Activated naive CD4-positive, alpha-beta T cell treated with anti-CD3 and anti-CD28 coated beads, Interleukin-2, amount 10 ng/mL, durations not matched to agents 7 days and 5 days (primary cell): Measurements from ENCODE around the gene SIRPG.
A peak's percentile ranks its signal among the peaks of the same experiment; 100 is the strongest.

ENCODE experiments used
- CTCF ChIA-PET: fragments of 350-600 bp; sonication (Branson Sonifier 250); formaldehyde crosslinking; loops from one replicate; lab custom pipeline; 2021; ENCODE audit warnings: antibody characterized with exemption; lab: Charles Lee
- DNase-seq: peaks from one replicate; pipeline ENCODE4 v3.0.0-alpha.2; 2020
- H3K27ac Mint-ChIP-seq: one replicate; pipeline ENCODE4 v1.8.0; 2021; ENCODE audit warnings: mild to moderate bottlenecking, moderate library complexity, mixed read lengths
- H3K27me3 Mint-ChIP-seq: one replicate; pipeline ENCODE4 v1.8.0; 2021; ENCODE audit warnings: mild to moderate bottlenecking, mixed read lengths
- H3K36me3 Mint-ChIP-seq: one replicate; pipeline ENCODE4 v1.8.0; 2021; ENCODE audit warnings: mixed read lengths
- H3K4me1 Mint-ChIP-seq: one replicate; pipeline ENCODE4 v1.8.0; 2021; ENCODE audit warnings: mixed read lengths
- H3K4me3 Mint-ChIP-seq: one replicate; pipeline ENCODE4 v1.8.0; 2021; ENCODE audit warnings: mild to moderate bottlenecking, moderate library complexity, mixed read lengths
- H3K9me3 Mint-ChIP-seq: one replicate; pipeline ENCODE4 v1.8.0; 2021; ENCODE audit warnings: mixed read lengths

The SIRPG gene

DNA sequence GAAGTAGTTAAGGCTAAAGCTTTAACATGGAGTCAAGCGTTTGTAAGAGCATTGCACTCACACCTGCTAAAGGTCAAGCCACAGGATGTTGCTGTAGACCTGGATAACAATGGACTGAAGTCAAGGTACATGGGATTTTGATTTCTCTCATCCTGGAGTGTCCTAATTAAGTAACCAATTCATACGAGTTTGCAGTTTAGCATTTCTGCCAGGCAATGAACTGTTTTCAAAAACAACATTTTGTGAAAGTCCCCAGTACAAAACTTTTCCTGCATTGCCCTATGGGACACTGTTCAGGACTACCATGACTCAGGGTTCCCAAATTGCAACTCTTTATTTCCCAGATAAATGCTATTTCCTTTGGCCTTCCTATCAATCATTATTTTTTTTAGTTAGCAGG lies 20.4 kb downstream of the SIRPG start:
- H3K27ac Mint-ChIP-seq: no peak overlapping the region
- DNase-seq: no peak

DNA sequence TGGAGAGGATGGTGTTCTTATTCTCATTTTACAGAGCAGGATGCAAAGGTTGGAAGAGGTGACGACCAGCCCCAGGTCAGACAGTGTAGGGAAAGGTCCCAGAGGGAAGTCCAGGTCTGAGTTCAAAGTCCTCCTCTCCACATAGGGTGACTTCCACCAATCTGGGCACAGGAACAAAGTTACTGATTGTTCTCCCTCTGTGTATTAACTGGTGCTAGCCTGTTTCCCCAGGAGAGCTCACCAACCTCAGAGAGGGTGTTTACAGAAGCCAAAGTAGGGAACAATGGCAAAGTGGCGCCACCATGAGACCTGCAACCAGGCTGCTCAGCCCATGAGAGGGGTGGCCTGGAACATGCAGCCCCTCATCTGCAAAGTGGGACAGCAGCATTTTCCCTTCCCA lies 21.0 kb downstream of the SIRPG start:
- peaks cover 73% of the 10 kb centered on the region for H3K36me3 Mint-ChIP-seq

More for the DNA sequence above, 20.4 kb downstream of the SIRPG start:
- Mint-ChIP-seq H3K27me3 (no peaks in the 10 kb centered on the region), H3K4me3 (no peak overlapping the region), H3K9me3 (peaks cover 20% of the 10 kb centered on the region), H3K36me3 (peaks cover 67% of the 10 kb centered on the region), H3K4me1 (peaks cover 29% of the 10 kb centered on the region)
- CTCF ChIA-PET: no interaction called here

DNA sequence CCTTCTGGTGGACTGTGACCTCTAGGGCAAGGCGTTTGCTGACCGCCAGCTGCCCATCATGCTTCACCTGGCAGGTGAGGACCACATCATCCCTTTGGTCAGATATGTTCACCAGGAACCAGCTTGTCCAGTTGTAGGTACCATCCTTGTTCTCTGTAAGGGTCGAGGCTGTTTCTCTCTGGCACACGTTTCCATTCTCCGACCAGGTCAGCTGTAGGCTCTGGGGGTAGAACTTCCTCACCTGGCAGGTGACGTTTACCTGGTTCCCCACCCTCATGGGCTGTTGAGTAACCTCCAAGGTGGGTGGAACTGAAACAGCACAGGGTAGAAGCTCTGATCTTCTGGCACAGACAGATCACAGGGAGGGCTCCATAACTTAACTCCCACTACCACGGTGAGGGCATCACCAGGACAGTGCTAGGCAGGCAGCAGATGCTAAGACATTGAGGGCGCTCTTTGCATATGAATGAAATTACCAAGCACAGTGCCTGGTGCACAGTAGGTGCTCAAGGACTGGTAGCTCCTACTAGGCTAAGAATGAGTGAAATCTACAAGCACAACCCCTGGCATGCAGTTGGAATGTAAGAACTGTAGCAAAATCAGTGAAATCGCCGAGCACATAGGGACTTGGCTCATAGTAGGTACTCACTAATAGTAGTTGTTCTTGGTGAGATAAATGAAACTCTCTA lies 22.1 kb downstream of the SIRPG start:
- H3K4me3 Mint-ChIP-seq: no peak overlapping the region
- peaks cover 40% of the 10 kb centered on the region for H3K4me1 Mint-ChIP-seq
- no peak overlapping the region for H3K27ac Mint-ChIP-seq
- H3K27me3 Mint-ChIP-seq: no peaks in the 10 kb centered on the region
- no peak for DNase-seq
- CTCF ChIA-PET: interaction anchor here (1.2 kb wide), 1 partner anchor 31 kb away, joined by 3 read pairs; no protein-coding TSS in a partner anchor
- H3K36me3 Mint-ChIP-seq: peaks cover 79% of the 10 kb centered on the region
- peaks cover 16% of the 10 kb centered on the region for H3K9me3 Mint-ChIP-seq

More for the DNA sequence above, 21.0 kb downstream of the SIRPG start:
- no peak overlapping the region for H3K4me3 Mint-ChIP-seq
- DNase-seq: no peak
- H3K4me1 Mint-ChIP-seq: peaks cover 35% of the 10 kb centered on the region
- peak overlapping the region; percentile 16 for H3K27ac Mint-ChIP-seq
- H3K27me3 Mint-ChIP-seq: no peaks in the 10 kb centered on the region
- H3K9me3 Mint-ChIP-seq: peaks cover 20% of the 10 kb centered on the region
- CTCF ChIA-PET: no interaction called here

DNA sequence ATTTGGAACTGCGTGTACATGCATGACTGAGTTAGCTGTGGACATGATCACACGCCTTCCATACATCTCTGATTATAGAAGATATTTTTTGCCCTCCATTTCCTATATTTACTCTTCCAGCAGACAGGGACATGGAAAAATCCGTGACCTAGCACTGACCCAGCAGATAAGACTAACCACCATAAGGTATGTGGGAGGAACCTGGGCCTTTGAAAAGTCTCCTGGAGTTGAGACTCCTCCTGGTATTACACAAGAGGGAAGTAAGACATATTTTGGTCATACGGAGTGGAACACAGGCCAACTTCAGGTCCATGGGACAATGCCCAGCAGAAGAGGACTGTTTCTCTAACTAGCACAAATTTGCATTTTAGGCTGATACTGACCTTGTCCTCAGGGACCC lies 24.0 kb downstream of the SIRPG start:
- peaks cover 83% of the 10 kb centered on the region for H3K36me3 Mint-ChIP-seq
- H3K27me3 Mint-ChIP-seq: no peaks in the 10 kb centered on the region
- CTCF ChIA-PET: no interaction called here
- H3K27ac Mint-ChIP-seq: no peak overlapping the region
- no peak for DNase-seq
- no peak overlapping the region for H3K4me3 Mint-ChIP-seq
- peaks cover 32% of the 10 kb centered on the region for H3K4me1 Mint-ChIP-seq
- no peaks in the 10 kb centered on the region for H3K9me3 Mint-ChIP-seq

DNA sequence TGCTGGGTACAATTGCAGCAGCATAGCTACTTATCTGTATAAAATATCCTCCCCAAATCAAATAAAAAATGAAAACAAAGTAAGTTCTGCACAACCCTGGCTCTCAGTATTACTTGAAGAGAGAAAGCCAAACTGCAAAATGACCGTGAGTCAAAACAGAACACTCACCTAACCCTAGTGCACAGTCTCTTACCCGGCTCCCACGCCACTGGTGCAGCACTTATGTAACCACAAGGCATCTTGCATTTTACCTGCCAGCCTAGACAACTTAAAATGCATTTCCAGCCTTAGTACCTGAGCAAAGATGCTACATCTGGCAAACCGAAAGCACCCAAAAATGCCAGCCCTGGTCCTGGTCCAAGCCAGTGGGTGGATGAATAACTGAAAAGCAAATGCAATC lies 25.4 kb downstream of the SIRPG start:
- H3K4me1 Mint-ChIP-seq: peaks cover 34% of the 10 kb centered on the region
- CTCF ChIA-PET: interaction anchor here (0.8 kb wide), 1 partner anchor 145 kb away, joined by 3 read pairs; no protein-coding TSS in a partner anchor
- H3K4me3 Mint-ChIP-seq: no peak overlapping the region
- no peak for DNase-seq
- peaks cover 88% of the 10 kb centered on the region for H3K36me3 Mint-ChIP-seq
- no peaks in the 10 kb centered on the region for H3K27me3 Mint-ChIP-seq
- H3K9me3 Mint-ChIP-seq: no peaks in the 10 kb centered on the region
- H3K27ac Mint-ChIP-seq: peak overlapping the region; percentile 75

DNA sequence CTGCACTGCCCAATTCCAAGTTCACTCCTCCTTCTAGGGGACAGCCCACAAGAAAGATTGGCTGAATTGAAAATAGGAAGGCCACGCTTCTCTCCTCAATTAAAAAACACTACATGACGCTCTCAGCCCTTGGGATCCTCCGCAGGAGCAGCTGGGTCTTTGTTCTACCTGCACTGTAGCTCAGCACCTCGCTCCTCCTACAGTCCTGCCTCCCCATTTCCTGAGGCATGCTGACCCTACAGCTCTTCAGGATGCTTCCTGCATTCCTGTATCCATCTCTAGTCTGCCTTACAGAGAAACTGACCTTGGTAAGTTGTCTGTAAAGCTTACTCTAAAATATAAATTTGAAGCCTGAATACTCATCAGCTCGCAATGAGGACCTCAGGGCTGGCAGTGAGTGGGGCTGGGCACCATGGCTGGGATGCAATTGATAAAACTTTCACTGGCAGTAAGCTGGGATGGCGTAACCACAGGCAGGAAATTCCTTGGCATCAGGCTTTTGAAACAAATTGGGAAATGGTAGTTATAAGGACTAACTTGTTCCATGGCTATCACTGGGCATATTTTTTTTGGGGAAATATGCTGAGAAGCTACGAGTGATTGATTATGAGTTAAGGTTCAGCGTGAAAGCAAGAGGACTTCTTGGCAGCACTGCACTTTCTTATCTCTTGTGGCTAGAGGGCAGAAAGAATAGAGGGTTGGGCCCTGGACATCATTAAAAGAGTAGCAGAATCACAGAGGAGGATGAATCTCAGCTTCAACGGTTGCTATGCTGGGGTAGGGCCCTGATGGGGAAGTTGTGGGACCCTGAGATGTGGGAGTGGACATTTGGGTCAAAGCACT lies 26.0 kb downstream of the SIRPG start:
- Mint-ChIP-seq H3K4me3 (no peak overlapping the region), H3K4me1 (peaks cover 34% of the 10 kb centered on the region), H3K27ac (peak overlapping the region; percentile 53), H3K9me3 (no peaks in the 10 kb centered on the region), H3K27me3 (no peaks in the 10 kb centered on the region), H3K36me3 (peaks cover 84% of the 10 kb centered on the region)
- DNase-seq: no peak
- CTCF ChIA-PET: interaction anchor here (0.8 kb wide), 1 partner anchor 145 kb away, joined by 3 read pairs; no protein-coding TSS in a partner anchor

DNA sequence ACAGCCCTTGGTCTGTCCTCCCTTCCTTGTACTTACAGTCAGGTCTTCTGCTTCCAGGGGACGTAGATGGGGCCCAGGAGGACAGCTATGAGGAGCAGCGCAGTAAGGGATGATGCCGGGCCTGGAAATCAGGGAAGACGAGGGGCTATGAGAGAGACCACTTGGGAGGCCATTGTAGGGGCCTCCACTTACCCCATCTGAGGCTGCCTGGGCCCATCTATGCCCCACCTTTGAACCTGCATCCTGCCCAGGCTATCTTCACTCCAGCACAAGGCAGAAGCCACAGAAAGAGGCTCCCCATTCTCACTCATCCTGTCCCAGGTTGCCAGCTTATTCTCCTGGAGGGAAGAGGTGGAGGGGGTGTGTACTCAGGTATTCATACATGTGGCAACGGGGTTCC lies 27.4 kb downstream of the SIRPG start:
- Mint-ChIP-seq H3K4me3 (no peak overlapping the region), H3K27ac (no peak overlapping the region), H3K9me3 (no peaks in the 10 kb centered on the region), H3K27me3 (no peaks in the 10 kb centered on the region), H3K4me1 (peaks cover 38% of the 10 kb centered on the region), H3K36me3 (peaks cover 78% of the 10 kb centered on the region)
- CTCF ChIA-PET: no interaction called here
- DNase-seq: no peak

DNA sequence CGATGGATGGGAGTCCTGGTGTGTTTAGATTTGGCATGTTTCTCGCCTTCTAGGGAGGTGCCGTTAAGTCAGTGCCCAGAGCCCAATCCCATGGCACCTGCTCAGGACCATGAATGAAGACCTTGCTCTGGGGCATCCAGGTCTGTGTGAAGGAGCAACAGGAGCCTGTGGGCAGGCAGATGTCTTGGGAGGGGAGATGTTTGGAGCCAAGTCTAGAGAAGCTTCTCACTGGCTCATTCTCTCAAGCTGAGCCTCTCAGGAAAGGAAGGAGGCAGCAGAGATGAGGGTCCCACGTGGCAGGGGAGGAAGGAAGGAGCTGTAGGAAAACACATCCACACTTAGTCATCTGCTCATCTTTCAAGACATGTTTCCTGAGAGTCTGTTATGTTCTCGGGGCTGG lies 28.3 kb downstream of the SIRPG start:
- DNase-seq: no peak
- peaks cover 76% of the 10 kb centered on the region for H3K36me3 Mint-ChIP-seq
- H3K4me1 Mint-ChIP-seq: peaks cover 45% of the 10 kb centered on the region
- H3K27ac Mint-ChIP-seq: no peak overlapping the region
- CTCF ChIA-PET: no interaction called here
- H3K27me3 Mint-ChIP-seq: no peaks in the 10 kb centered on the region
- H3K4me3 Mint-ChIP-seq: no peak overlapping the region
- H3K9me3 Mint-ChIP-seq: no peaks in the 10 kb centered on the region

DNA sequence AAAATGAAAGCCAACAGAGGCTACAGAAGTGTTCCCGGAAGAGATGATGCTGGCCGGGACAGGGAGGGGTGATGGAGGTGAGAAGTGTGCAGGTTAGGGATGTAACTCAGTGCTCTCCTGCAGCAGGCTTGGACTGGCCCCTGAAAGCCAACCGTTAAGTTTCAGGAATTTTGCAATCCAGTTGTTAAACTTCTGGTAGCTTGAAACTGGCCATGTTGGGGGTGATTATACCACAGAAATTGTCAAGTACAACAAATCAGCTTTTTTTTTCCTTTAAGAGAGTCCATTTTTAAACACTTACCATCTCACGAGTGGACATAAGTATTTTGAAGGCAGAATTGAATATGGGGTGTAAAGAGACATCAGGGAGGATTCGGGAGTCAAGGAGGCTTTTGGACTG lies 29.0 kb downstream of the SIRPG start:
- Mint-ChIP-seq H3K4me3 (no peak overlapping the region), H3K9me3 (no peaks in the 10 kb centered on the region), H3K36me3 (peaks cover 73% of the 10 kb centered on the region), H3K27me3 (no peaks in the 10 kb centered on the region), H3K4me1 (peaks cover 46% of the 10 kb centered on the region), H3K27ac (no peak overlapping the region)
- DNase-seq: no peak
- CTCF ChIA-PET: no interaction called here

DNA sequence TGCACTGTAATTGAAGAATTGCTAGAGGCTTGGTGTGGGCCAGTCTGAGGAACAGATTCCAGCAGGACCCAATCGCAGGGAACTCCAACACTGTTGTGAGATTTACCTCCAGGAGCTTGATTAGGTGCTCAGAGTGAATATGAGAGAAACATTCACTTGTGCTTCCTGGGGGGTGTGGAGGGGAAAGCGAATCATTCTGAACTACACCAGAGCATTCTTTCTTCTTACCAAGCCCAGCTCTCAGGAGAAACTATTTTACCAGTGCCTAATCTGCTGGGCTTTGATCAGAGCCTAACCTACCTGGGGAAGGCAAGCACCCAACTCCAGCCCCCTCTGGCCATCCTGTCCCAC lies 30.4 kb downstream of the SIRPG start:
- no peak overlapping the region for H3K27ac Mint-ChIP-seq
- H3K4me1 Mint-ChIP-seq: peaks cover 47% of the 10 kb centered on the region
- DNase-seq: no peak
- CTCF ChIA-PET: no interaction called here
- no peaks in the 10 kb centered on the region for H3K27me3 Mint-ChIP-seq
- peaks cover 3% of the 10 kb centered on the region for H3K9me3 Mint-ChIP-seq
- H3K4me3 Mint-ChIP-seq: no peak overlapping the region
- H3K36me3 Mint-ChIP-seq: peaks cover 70% of the 10 kb centered on the region

DNA sequence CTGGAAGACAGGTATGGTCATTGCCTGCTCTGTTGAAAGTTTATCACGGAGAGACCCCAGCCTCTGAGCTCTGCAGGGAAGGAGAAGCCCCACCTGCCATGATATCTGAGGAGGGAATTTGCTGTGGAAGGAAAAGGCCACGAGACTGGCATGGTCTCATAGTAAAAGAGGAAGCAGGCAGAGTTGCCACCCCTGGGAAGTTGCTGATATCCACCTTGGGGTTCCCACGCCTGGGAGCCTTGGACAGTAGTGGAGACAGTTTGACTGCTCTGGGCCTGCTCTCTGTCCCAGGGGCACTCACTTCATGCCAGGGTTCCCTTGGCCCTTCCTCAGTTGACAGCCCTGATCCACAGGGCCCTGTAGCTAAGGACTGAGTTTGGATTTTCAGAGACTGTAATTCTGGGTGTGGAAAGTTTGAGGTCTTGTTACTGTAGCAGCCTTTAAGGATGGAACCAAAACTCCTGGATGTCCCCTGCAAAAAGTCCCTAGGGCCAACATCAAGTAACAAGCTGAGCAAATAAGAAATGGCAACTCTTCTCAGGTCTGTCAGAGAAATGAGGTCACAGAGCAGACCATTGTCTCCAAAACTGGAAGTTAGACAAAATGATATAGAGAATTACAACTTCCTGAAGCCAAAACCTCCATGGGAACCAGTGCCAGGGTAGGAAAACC lies 30.9 kb downstream of the SIRPG start:
- H3K9me3 Mint-ChIP-seq: peaks cover 3% of the 10 kb centered on the region

DNA sequence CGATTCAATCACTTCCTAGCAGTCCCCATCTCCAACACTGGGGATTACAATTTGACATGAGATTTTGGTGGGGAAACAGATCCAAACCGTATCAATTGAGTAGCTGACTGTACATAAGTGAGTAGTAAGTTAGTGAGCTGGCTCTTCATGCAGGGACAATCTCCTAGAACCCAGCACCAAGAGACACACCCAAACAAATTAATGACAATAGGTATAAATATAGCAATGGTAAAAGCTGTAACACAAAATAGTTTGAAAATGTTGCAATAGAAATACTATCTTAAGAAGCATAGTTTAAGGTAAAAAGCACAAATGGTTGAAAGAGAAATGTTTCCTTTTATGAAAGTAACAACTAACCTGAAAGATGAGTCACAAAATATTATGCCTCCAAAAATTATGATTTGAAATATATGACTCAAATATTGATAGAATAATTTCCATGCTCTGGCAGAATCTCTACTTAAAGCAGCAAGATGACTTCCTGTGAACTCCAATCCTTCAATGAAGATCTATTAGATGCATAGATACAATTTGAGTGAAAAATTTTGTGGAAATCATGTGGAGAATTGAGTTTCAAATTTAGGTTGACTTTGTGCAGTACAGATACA lies 32.4 kb downstream of the SIRPG start:
- Mint-ChIP-seq H3K9me3 (peaks cover 3% of the 10 kb centered on the region), H3K36me3 (peaks cover 64% of the 10 kb centered on the region), H3K4me1 (peaks cover 55% of the 10 kb centered on the region), H3K27ac (peak overlapping the region; percentile 34), H3K27me3 (no peaks in the 10 kb centered on the region), H3K4me3 (no peak overlapping the region)
- CTCF ChIA-PET: interaction anchor here (0.5 kb wide), 1 partner anchor 242 kb away, joined by 3 read pairs; no protein-coding TSS in a partner anchor
- DNase-seq: no peak

More for the DNA sequence above, 30.9 kb downstream of the SIRPG start:
- Mint-ChIP-seq H3K27me3 (no peaks in the 10 kb centered on the region), H3K4me3 (no peak overlapping the region), H3K27ac (no peak overlapping the region), H3K36me3 (peaks cover 67% of the 10 kb centered on the region), H3K4me1 (peaks cover 46% of the 10 kb centered on the region)
- CTCF ChIA-PET: no interaction called here
- DNase-seq: no peak

DNA sequence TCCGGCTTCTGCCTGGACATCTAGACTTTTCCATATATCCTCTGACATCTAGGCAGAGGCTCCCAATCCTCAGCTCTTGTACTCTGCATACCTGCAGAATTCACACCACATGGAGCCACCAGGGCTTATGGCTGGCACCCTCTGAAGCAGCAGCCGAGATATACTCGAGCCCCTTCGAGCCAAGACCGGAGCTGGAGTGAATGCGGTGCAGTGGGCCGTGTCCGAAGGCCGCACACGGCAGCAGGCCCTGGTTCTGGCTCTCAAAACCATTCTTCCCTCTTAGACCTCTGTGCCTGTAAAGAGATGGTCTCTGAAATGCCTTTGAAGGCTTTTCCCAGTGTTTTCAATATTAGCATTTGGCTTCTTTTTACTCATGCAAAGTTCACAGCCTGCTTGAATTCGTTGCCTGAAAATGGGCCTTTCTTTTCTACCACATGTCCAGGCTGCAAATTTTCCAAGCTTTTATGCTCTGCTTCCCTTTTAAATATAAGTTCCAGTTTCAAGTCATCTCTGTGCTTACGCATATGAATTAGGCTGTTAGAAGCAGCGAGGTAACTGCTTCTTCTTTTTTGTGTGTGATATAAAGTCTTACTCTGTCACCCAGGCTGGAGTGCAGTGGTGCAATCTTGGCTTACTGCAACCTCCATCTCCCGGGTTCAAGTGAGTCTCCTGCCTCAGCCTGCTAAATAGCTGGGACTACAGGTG lies 33.9 kb downstream of the SIRPG start:
- Mint-ChIP-seq H3K27ac (no peak overlapping the region), H3K36me3 (peaks cover 59% of the 10 kb centered on the region), H3K27me3 (no peaks in the 10 kb centered on the region), H3K9me3 (peaks cover 8% of the 10 kb centered on the region), H3K4me3 (no peak overlapping the region), H3K4me1 (peaks cover 70% of the 10 kb centered on the region)
- CTCF ChIA-PET: interaction anchor here (1.2 to 1.3 kb wide), 2 partner anchors 111 to 120 kb away, joined by 3 to 4 read pairs; no protein-coding TSS in a partner anchor
- no peak for DNase-seq
